ENCODE data around the gene TPX2. TPM values are rescaled to one million over a fixed set of nuclear protein-coding genes. Genes with fewer than 3 reads are reported as not detected.

The TPX2 gene
- total and polyA plus RNA-seq, 10 of the 15 experiments (the other 5 are each of a cell fraction or from before 2014, with no cell fraction given): 29.7 to 144 (median 89.0) TPM

DNA sequence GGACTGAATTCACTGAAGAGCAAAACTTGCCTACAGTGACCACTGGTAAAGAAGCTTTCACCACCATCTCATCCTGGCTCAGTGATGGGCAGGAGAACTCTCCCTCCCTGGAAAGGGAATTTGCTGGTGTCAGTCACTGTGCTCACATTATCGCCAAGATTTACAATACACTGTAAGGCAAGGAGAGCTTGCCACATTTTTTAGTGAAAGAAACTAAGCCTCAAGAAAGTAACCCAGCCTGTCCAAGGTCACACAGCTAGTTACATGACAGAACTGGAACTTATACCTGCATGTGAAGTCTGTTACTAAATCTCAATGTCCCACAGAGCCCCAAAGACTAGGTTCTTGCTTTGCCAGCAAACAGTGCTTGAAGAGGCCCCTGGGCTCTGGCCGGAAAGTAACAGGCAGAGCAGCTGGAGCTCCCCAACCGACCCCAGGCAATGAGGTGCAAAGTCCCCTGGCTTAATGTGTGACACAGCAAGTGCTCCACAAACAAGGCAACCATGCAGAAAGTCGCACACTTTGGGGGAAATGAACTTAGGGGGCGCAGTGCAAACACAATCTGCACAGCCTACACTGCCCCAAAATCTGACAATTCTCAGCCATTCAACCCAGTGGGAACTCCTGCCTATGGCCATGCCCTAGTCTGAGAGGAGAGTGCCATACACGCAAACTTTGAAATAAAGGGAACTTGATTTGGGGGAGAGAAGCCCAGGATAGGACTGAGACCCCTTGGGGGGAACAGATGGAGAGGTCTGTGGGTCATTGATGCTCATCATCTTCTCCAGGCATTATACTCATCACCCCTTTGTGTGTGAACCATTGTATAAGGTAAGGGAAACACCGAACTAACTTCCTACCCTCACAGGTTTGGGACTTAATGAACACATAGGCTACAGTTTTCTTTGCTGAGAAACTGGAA, 18.3 kb upstream of the TPX2 start (continued):
- TF ChIP-seq, protein P1, sequence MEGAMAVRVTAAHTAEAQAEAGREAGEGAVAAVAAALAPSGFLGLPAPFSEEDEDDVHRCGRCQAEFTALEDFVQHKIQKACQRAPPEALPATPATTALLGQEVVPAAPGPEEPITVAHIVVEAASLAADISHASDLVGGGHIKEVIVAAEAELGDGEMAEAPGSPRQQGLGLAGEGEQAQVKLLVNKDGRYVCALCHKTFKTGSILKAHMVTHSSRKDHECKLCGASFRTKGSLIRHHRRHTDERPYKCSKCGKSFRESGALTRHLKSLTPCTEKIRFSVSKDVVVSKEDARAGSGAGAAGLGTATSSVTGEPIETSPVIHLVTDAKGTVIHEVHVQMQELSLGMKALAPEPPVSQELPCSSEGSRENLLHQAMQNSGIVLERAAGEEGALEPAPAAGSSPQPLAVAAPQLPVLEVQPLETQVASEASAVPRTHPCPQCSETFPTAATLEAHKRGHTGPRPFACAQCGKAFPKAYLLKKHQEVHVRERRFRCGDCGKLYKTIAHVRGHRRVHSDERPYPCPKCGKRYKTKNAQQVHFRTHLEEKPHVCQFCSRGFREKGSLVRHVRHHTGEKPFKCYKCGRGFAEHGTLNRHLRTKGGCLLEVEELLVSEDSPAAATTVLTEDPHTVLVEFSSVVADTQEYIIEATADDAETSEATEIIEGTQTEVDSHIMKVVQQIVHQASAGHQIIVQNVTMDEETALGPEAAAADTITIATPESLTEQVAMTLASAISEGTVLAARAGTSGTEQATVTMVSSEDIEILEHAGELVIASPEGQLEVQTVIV (IDR thresholded peaks at IDR 0.05; ENCODE audit: borderline replicate concordance, partially characterized antibody): no peak
- TF ChIP-seq SMARCA5 (IDR thresholded peaks at IDR 0.05): peak; percentile 73
- peak in 1 of 2 experiments; percentile 26; a peak in 1 of 4 replicates for TF ChIP-seq IKZF2 (IDR thresholded peaks at IDR 0.05)
- no peak for TF ChIP-seq JUNB (IDR thresholded peaks at IDR 0.05)
- peak; percentile 61; the same call in 1 of the 2 replicates for TF ChIP-seq SIN3A (IDR thresholded peaks at IDR 0.05; ENCODE audit: low read depth, low read length)
- no peak for TF ChIP-seq RAD21 (IDR thresholded peaks at IDR 0.05; ENCODE audit: insufficient read depth, low read depth, low read length)
- no peak for TF ChIP-seq RB1 (IDR thresholded peaks at IDR 0.05; ENCODE audit: borderline replicate concordance)
- no peak for TF ChIP-seq BCL3 (IDR thresholded peaks at IDR 0.05; ENCODE audit: borderline replicate concordance, insufficient read depth, low read depth, low read length, poor library complexity, severe bottlenecking)
- no peak for TF ChIP-seq NRF1 (conservative IDR thresholded peaks at IDR 0.05; ENCODE audit: low read depth, low read length)
- peak; percentile 47; the same call in 1 of the 2 replicates for TF ChIP-seq PAX5 (IDR thresholded peaks at IDR 0.05; ENCODE audit: borderline replicate concordance, low read depth, low read length)
- TF ChIP-seq ZNF687 (IDR thresholded peaks at IDR 0.05): no peak
- TF ChIP-seq, protein P2, sequence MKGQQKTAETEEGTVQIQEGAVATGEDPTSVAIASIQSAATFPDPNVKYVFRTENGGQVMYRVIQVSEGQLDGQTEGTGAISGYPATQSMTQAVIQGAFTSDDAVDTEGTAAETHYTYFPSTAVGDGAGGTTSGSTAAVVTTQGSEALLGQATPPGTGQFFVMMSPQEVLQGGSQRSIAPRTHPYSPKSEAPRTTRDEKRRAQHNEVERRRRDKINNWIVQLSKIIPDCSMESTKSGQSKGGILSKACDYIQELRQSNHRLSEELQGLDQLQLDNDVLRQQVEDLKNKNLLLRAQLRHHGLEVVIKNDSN (IDR thresholded peaks at IDR 0.05; ENCODE audit: borderline replicate concordance, extremely low read length, insufficient read depth, low read depth, low read length): no peak
- TF ChIP-seq SUZ12 (IDR thresholded peaks at IDR 0.05; ENCODE audit: unreplicated experiment): no peak
- TF ChIP-seq JUND (IDR thresholded peaks at IDR 0.05; ENCODE audit: low read depth, low read length): no peak
- TF ChIP-seq TARDBP (IDR thresholded peaks at IDR 0.05; ENCODE audit: borderline replicate concordance): no peak
- no peak for TF ChIP-seq STAT1 (conservative IDR thresholded peaks at IDR 0.05)
